Subcutaneous adipose tissue (tissue), 4 donors: ENCODE measurements around the gene PON3. TPM values are rescaled to one million over a fixed set of nuclear protein-coding genes. Genes with fewer than 3 reads are reported as not detected.

Experiments
- CTCF ChIP-seq: fragments of 450-650 bp; IDR thresholded peaks from one replicate; pipeline ENCODE4 v1.5.1; 2016; ENCODE audit warnings: low read depth, mild to moderate bottlenecking, control low read depth, antibody characterized with exemption, moderate library complexity
- total RNA-seq, 4 donors: library from RNA; depleted of rRNA; stranded (reverse); fragments of >200 nt; gene quantifications; one replicate each; pipeline ENCODE4 v1.1.0, GENCODE V29; 2016

PON3 gene
- total RNA-seq, 4 donors from 2014 or later: 2.5 to 6.0 (median 4.7) TPM

GRCh38 chr7:95397381-95397780 lies 1.2 kb upstream of the PON3 start:
- TF ChIP-seq CTCF: no peak

GRCh38 chr7:95395755-95396135 lies 430 bp downstream of the PON3 start:
- TF ChIP-seq CTCF: no peak

GRCh38 chr7:95394370-95394769 lies 1.8 kb downstream of the PON3 start:
- TF ChIP-seq CTCF: no peak

- TF ChIP-seq CTCF: no peak
These were observed 4.4 kb downstream of the PON3 start for GRCh38 chr7:95391761-95392160.

- TF ChIP-seq CTCF: no peak
These were observed 6.7 kb downstream of the PON3 start for GRCh38 chr7:95389516-95389915.

GRCh38 chr7:95376632-95377400 lies 19.4 kb downstream of the PON3 start:
- no peak for TF ChIP-seq CTCF

- no peak for TF ChIP-seq CTCF
These were observed 20.5 kb downstream of the PON3 start for GRCh38 chr7:95375591-95376257.
